M059J (cell line): ENCODE results near the gene PAGE3. TPM values are rescaled to one million over a fixed set of nuclear protein-coding genes. Genes with fewer than 3 reads are reported as not detected.

Experiments
- DNase-seq: peaks from one replicate; pipeline ENCODE4 v3.0.0-alpha.2; 2012; ENCODE audit warnings: low read depth
- total RNA-seq: library from RNA; depleted of rRNA; stranded (reverse); fragments of >200 nt; shearing (Covaris generic); gene quantifications from 2 replicates; pipeline ENCODE4 v1.2.3, GENCODE V29; 2014; rRNA removed

Gene PAGE3, protein sequence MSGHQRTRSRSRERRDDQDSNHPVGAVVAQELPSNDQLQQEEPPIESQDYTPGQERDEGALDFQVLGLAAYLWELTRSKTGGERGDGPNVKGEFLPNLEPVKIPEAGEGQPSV
- not detected in 2 replicates for total RNA-seq

DNA sequence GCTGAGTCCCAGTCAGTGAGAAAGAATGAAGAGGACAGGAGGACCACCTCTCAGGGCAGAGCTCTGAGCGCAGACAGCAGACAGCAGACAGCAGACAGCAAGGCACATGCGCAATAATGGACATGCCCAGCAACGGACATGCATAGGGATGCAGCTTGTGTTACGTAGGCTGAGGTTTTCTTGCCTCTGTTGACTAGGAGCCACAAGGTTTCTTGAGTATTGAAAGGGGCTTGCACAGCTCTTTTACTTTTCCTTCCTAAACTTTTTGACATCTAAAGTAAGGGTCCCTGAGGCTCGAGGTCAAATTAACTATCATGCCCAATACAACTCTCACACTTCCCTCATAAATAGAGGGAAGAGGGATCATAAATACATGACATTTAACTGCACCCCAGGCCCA is at the start of gene PAGE3:
Gene PAGE3, minus strand, starts transcription at position 101 of the 400 bp plus-strand sequence. CDS start 1,013 bp downstream, outside the sequence.
- no peak for DNase-seq

- peak; percentile 61 for DNase-seq
Observed at GRCh38 chrX:55312655-55313054, 47.9 kb upstream of the PAGE3 start.

- DNase-seq, result no peak
Observed at GRCh38 chrX:55290963-55291362, 26.2 kb upstream of the PAGE3 start.

- no peak for DNase-seq
Observed at GRCh38 chrX:55279832-55280231, 15.1 kb upstream of the PAGE3 start.

- DNase-seq, result no peak
Observed at GRCh38 chrX:55260806-55261205, 3.9 kb downstream of the PAGE3 start.

DNA sequence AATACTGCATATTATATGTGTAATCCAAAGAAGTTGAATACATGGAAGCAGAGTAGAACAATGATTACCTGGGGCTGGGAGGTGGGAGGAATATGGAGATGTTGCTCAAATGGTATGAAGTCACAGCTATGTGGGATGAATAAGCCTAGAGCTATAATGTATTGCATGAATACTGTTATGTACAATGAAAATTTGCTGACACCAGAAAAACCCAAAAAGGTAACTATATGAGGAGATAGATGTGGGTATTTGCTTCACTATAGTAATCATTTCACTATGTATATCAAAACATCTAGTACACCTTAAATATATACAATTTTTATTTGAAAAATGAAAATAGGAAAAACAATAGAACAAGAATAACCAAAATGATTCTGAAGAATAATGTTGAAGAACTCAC is 11.2 kb downstream of the PAGE3 start:
- DNase-seq, result no peak

GRCh38 chrX:55240788-55241340 is 23.9 kb downstream of the PAGE3 start:
- no peak for DNase-seq

DNA sequence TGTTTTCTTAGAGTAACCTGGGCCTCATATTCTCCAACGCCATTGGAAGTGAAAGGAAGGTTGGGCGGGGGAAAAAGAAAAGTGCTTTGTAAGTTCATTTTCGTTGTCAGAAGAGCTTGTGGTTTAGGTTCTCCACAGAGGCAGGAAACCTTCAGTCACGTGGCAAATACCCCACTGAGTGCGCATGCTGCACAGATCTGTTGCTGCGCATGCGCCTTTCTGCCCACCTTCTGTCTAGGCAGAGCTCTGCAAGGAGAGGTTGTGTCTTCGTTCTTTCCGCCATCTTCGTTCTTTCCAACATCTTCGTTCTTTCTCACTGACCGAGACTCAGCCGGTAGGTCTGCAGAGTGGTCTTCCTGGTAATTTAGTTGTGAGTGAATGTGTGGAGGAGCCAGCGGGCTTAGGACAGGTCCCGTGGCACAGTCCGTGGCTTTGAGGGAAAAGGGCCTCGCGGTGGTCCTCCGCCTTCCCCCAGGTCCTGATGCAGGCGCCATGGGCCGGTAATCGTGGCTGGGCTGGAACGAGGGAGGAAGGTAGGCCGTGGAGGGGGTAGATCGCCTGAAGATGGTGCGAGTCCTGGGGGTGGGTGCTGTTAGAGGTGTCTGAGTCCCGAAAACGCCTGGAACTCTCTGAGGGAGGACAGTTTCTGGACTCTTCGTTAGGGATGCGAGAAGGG is 44.5 kb downstream of the PAGE3 start, which contains the start of gene PAGE5:
Gene PAGE5, plus strand, starts transcription at position 228 of the 676 bp plus-strand sequence. CDS start 1,037 bp downstream, outside the sequence.
- no peak for DNase-seq

GRCh38 chrX:55213381-55213780 is 51.3 kb downstream of the PAGE3 start:
- DNase-seq, result no peak

DNA sequence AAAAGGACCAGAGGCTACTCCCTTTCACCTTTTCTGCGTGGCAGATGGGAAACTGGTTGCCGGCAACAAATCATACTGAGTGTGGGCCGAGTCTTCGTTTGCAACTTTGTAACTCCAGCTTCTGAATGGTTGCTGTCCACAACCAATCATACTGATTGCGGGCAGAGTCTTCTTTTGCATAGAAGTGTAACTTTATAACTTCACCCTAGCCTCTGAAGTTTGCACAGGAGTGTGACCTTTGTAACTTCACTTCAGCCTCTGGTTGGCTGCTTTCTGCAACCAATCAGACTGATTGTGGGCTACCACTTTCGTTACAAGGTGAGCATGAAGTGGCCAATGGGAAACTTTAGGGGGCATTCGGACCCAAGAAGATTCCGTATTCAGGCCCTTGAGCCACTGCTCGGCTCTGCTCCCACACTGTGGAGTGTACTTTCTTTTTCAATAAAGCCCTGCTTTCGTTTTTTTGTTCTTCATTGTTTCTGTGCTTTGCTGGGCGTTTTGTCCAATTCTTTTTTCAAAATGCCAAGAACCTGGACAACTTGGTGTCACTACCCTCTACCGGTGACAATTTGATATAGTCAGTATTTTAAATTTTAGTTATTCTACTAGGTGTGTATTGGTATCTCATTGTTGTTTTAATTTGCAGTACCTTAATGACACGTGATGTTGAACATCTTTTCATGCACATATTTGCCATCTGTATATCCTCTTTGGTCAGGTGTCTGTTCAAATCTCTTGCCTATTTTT is 53.6 kb downstream of the PAGE3 start:
- peak; percentile 6 for DNase-seq

Other genes starting within 250 kb of the PAGE3 start
- not detected in 2 replicates for gene ALAS2, start 233.9 kb downstream of the PAGE3 start, total RNA-seq
- not detected in 2 replicates for gene PAGE2B, start 189.9 kb downstream of the PAGE3 start, total RNA-seq
- not detected in 2 replicates for gene PAGE2, start 175.9 kb downstream of the PAGE3 start, total RNA-seq
- gene PAGE5, start 44.6 kb downstream of the PAGE3 start, total RNA-seq, result 0.49 TPM in 1 of 2 replicates, not detected in the other
- gene MAGEH1, start 187.2 kb upstream of the PAGE3 start, total RNA-seq, result 38.3 and 45.3 TPM in 2 replicates
- 1.1 and 1.7 TPM in 2 replicates for gene USP51, start 224.9 kb upstream of the PAGE3 start, total RNA-seq